ENCODE data around the gene SFTA2.
"Not testable (repeated sequence)": the region's sequence is repeated elsewhere in the genome, so short reads cannot be mapped to it uniquely, and the experiment has no call there.

The SFTA2 gene

DNA sequence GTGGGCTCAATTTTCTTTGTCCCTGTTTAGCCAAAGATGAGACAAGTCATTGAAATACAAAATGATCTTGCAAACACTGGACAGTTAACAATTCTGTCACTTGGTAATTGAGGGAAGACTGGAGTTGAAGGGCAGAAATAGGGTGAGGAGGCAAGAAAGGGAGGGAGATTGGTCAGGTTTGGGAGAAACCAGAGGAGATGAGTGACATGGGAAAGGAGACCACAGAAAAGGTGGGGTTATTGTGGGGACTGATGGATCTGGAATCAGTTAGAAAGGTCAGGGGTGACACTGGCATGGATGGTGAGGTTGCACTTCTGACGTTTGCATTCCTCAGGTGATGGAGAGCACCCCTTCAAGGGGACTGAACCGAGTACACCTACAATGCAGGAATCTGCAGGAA lies 23.3 kb downstream of the SFTA2 start:
- H3K4me3 ChIP-seq (ENCODE audit: low read length), result peak overlapping the region; percentile 91
- H3K4me2 ChIP-seq (ENCODE audit: low read length), result peak overlapping the region; percentile 78
- H3K36me3 ChIP-seq (ENCODE audit: insufficient read depth, low read length), result peaks cover 18% of the 10 kb centered on the region
- H3K9me3 ChIP-seq (replicated peaks; ENCODE audit: low read length), result no peaks in the 10 kb centered on the region
- peaks cover 12% of the 10 kb centered on the region for H3K4me1 ChIP-seq (ENCODE audit: control insufficient read depth, insufficient read depth, low read length)
- no peaks in the 10 kb centered on the region for H3K27me3 ChIP-seq (ENCODE audit: control insufficient read depth, insufficient read depth, low read length)
- H3K9ac ChIP-seq (ENCODE audit: low read depth, low read length), result peak overlapping the region; percentile 91

DNA sequence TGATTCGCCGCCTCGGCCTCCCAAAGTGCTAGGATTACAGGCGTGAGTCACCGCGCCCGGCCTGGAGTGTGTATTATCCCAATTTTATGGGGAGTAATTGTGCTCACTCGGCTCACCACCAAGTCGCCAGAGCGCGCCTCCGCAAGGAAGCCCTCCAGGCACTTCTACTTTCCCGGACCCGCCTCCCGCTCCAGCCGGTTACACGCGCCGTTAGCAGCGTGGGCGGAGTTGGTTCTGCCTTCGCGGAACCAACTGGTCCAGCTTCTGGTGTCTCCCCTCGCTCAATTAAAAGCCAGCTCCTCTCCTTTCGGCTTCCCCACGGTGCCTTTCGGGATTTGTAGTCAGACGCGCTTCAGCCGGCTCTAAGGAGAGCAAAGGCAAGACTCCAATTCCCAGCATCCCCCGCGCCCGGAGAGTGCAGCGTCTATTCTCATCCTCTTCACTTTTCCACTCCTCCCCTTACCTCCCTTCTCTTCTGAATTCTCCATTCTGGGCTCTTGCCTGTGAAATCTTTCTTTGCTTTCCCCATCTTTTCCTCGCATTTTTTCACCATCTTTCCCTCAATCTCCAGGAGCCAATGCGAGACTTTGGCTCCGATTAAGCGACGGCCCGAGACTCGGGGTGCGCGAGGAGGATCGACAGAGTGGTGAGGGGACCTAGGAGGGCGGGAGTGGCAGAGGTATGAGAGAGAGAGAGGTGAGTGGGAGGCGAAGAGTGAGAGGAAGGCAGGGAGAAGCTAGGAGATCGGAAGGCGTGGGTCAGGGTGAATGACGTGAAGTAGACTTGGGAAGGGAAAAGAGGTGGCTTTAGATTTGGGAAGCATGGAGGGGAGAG lies 24.0 kb downstream of the SFTA2 start, which contains the start of gene GTF2H4:
Gene GTF2H4, plus strand, starts transcription at position 450 of the 834 bp plus-strand sequence.
- H3K4me1 ChIP-seq (ENCODE audit: control insufficient read depth, insufficient read depth, low read length), result peaks cover 9% of the 10 kb centered on the region
- H3K36me3 ChIP-seq (ENCODE audit: insufficient read depth, low read length), result peaks cover 18% of the 10 kb centered on the region
- H3K4me2 ChIP-seq (ENCODE audit: low read length), result peak within 1 kb of the TSS; percentile 78
- no peaks in the 10 kb centered on the region for H3K9me3 ChIP-seq (replicated peaks; ENCODE audit: low read length)
- peak within 1 kb of the TSS; percentile 91 for H3K9ac ChIP-seq (ENCODE audit: low read depth, low read length)
- H3K27me3 ChIP-seq (ENCODE audit: control insufficient read depth, insufficient read depth, low read length), result no peaks in the 10 kb centered on the region
- peak within 1 kb of the TSS; percentile 91 for H3K4me3 ChIP-seq (ENCODE audit: low read length)

DNA sequence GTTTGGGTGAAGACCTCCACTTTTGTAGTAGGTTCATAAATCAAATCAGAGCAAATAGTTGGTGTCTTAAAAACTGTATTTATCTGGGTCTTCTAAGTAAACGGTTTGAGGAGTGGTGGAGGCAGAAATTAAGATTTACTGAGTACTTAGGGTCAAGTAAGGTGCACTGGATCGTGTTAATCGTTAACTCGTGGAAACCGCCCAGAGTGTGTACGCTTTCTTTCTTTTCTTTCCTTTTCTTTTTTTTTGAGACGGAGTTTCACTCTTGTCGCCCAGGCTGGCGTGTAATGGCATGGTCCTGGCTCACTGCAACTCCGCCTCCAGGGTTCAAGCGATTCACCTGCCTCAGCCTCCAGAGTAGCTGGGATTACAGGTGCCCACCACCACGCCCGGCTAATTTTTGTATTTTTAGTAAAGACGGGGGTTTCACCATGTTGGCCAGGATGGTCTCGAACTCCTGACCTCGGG lies 24.6 kb downstream of the SFTA2 start:
- H3K9ac ChIP-seq (ENCODE audit: low read depth, low read length), result peak overlapping the region; percentile 45
- peaks cover 15% of the 10 kb centered on the region for H3K36me3 ChIP-seq (ENCODE audit: insufficient read depth, low read length)
- H3K4me3 ChIP-seq (ENCODE audit: low read length), result peak overlapping the region; percentile 91

DNA sequence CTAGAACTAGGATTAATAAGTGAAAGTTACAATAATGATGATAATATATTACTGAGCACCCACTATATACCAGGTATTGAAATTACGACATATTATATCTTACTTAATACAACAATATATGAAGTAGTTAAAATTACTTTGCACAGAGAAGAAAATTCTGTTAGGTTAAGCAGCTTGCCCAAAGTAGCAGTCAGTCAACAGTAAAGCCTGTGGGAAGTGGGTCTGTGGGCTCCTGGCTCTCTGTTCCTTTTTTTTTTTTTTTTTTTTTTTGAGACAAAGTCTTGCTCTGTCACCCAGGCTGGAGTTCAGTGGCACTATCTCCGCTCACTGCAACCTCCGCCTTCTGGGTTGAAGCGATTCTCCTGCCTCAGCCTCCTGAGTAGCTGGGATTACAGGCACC lies 28.7 kb downstream of the SFTA2 start:
- Histone ChIP-seq H3K4me2 (ENCODE audit: low read length) (no peak overlapping the region), H3K4me1 (ENCODE audit: control insufficient read depth, insufficient read depth, low read length) (no peaks in the 10 kb centered on the region), H3K36me3 (ENCODE audit: insufficient read depth, low read length) (peaks cover under 1% of the 10 kb centered on the region), H3K4me3 (ENCODE audit: low read length) (no peak overlapping the region), H3K27me3 (ENCODE audit: control insufficient read depth, insufficient read depth, low read length) (no peaks in the 10 kb centered on the region), H3K9ac (ENCODE audit: low read depth, low read length) (no peak overlapping the region), H3K9me3 (replicated peaks; ENCODE audit: low read length) (no peaks in the 10 kb centered on the region)

More for the DNA sequence above, 24.6 kb downstream of the SFTA2 start:
- H3K4me2 ChIP-seq (ENCODE audit: low read length), result peak overlapping the region; percentile 73
- not testable (repeated sequence) for H3K27me3 ChIP-seq (ENCODE audit: control insufficient read depth, insufficient read depth, low read length); H3K9me3 ChIP-seq (replicated peaks; ENCODE audit: low read length); H3K4me1 ChIP-seq (ENCODE audit: control insufficient read depth, insufficient read depth, low read length)

DNA sequence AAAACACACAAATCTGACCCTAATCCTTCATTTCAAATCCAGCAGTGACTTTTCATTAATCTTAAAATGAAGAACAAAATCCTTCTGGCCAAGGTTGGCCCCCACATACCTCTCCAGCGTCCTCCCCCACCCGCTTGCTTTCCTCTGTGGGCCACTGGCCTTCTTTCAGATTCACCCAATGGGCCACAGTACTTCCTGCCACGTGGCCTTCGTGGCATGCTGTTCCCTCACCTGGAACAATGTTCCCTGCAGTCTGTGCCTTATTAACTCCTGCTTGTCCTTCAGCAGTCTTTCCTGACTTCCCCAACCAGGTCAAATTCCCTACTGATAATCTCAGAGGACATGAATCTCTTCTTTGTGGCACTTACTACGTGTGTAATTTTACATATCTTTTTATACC lies 29.3 kb downstream of the SFTA2 start:
- Histone ChIP-seq H3K9ac (ENCODE audit: low read depth, low read length) (no peak overlapping the region), H3K9me3 (replicated peaks; ENCODE audit: low read length) (no peaks in the 10 kb centered on the region), H3K4me2 (ENCODE audit: low read length) (no peak overlapping the region), H3K27me3 (ENCODE audit: control insufficient read depth, insufficient read depth, low read length) (no peaks in the 10 kb centered on the region), H3K4me1 (ENCODE audit: control insufficient read depth, insufficient read depth, low read length) (no peaks in the 10 kb centered on the region), H3K36me3 (ENCODE audit: insufficient read depth, low read length) (peaks cover 5% of the 10 kb centered on the region), H3K4me3 (ENCODE audit: low read length) (no peak overlapping the region)

DNA sequence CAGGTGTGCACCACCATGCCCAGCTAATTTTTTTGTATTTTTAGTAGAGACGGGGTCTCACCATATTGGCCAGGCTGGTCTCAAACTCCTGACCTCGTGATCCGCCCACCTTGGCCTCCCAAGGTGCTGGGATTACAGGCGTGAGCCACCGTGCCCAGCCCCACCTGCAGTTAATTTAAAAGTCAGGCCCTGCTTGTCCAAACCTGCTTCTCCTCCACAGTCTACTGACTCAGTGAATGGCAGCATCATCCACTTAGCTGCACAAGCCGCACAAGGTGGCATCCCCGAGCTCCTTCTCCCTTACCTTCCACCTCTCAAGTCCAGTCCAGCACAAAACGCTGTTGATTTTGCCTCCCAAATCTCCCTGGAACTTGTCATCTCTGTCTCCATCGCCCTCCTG lies 29.8 kb downstream of the SFTA2 start:
- H3K4me2 ChIP-seq (ENCODE audit: low read length); H3K4me1 ChIP-seq (ENCODE audit: control insufficient read depth, insufficient read depth, low read length); H3K9ac ChIP-seq (ENCODE audit: low read depth, low read length); H3K9me3 ChIP-seq (replicated peaks; ENCODE audit: low read length); H3K4me3 ChIP-seq (ENCODE audit: low read length); H3K27me3 ChIP-seq (ENCODE audit: control insufficient read depth, insufficient read depth, low read length): not testable (repeated sequence)
- peaks cover 10% of the 10 kb centered on the region for H3K36me3 ChIP-seq (ENCODE audit: insufficient read depth, low read length)

DNA sequence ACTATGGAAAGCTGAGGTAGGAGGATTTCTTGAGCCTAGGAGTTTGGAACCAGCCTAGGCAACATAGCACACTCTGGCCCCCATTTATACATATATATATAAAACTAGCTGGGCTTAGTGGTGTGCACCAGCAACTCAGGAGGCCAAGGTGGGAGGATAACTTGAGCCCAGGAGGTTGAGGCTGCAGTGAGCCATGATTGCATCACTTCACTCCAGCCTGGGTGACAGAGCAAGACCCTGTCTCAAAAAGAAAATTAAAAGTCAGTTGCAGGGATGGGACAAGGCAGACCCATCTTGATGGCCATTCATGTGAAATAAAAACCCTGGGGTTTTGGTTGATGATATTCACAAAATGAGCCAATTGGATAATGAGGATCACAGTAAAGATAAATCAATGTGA lies 30.5 kb downstream of the SFTA2 start:
- H3K4me1 ChIP-seq (ENCODE audit: control insufficient read depth, insufficient read depth, low read length), result no peaks in the 10 kb centered on the region
- no peaks in the 10 kb centered on the region for H3K27me3 ChIP-seq (ENCODE audit: control insufficient read depth, insufficient read depth, low read length)
- peaks cover 14% of the 10 kb centered on the region for H3K36me3 ChIP-seq (ENCODE audit: insufficient read depth, low read length)
- H3K4me2 ChIP-seq (ENCODE audit: low read length), result no peak overlapping the region
- H3K9me3 ChIP-seq (replicated peaks; ENCODE audit: low read length), result no peaks in the 10 kb centered on the region
- H3K9ac ChIP-seq (ENCODE audit: low read depth, low read length), result no peak overlapping the region
- H3K4me3 ChIP-seq (ENCODE audit: low read length), result no peak overlapping the region

DNA sequence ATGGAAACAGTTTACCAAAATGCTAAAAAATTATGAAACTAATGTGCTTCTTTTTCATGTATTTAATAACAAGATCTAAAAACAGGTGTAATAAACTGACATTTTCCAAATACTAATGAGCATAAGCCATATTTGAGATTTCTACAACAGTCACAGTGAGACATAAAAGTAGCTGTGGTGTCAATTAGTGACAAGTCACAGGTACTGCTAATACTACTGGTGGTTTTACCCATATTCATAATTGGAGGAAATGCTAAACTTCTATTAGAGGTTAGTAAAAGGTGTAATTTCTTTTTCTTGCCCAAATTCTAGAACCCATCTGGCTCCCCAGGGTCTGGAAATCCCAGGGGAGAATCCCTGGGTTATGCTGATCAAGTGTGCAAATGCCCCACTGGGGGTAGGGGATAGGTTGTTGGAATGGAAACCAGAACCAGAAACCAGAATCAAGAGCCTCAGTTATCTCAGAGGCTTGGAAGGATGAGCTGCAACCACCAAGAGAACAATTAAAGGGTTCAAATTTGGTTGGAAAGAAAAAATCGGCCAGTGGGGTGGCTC lies 31.0 kb downstream of the SFTA2 start:
- Histone ChIP-seq H3K4me3 (ENCODE audit: low read length) (no peak overlapping the region), H3K4me2 (ENCODE audit: low read length) (no peak overlapping the region), H3K36me3 (ENCODE audit: insufficient read depth, low read length) (peaks cover 14% of the 10 kb centered on the region), H3K4me1 (ENCODE audit: control insufficient read depth, insufficient read depth, low read length) (no peaks in the 10 kb centered on the region), H3K9me3 (replicated peaks; ENCODE audit: low read length) (no peaks in the 10 kb centered on the region), H3K9ac (ENCODE audit: low read depth, low read length) (no peak overlapping the region), H3K27me3 (ENCODE audit: control insufficient read depth, insufficient read depth, low read length) (no peaks in the 10 kb centered on the region)

DNA sequence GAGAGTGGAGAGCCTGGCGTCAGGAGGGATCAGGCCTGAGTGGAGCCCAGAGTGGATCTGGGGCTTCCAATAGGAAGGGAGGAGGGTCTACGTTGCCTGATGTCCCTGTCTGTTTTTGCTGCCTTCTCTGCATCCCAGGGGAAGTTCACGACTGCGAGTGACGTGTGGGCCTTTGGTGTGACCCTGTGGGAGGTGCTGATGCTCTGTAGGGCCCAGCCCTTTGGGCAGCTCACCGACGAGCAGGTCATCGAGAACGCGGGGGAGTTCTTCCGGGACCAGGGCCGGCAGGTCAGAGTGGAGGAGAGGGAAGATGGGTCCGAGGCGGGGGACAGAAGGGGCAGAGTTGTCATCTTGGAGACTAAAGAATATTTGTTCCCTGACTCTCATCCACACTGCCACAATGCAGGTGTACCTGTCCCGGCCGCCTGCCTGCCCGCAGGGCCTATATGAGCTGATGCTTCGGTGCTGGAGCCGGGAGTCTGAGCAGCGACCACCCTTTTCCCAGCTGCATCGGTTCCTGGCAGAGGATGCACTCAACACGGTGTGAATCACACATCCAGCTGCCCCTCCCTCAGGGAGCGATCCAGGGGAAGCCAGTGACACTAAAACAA lies 33.1 kb downstream of the SFTA2 start:
- Histone ChIP-seq H3K4me3 (ENCODE audit: low read length) (no peak overlapping the region), H3K36me3 (ENCODE audit: insufficient read depth, low read length) (peaks cover 21% of the 10 kb centered on the region), H3K9me3 (replicated peaks; ENCODE audit: low read length) (no peaks in the 10 kb centered on the region), H3K4me2 (ENCODE audit: low read length) (no peak overlapping the region), H3K27me3 (ENCODE audit: control insufficient read depth, insufficient read depth, low read length) (no peaks in the 10 kb centered on the region), H3K9ac (ENCODE audit: low read depth, low read length) (no peak overlapping the region), H3K4me1 (ENCODE audit: control insufficient read depth, insufficient read depth, low read length) (no peaks in the 10 kb centered on the region)

DNA sequence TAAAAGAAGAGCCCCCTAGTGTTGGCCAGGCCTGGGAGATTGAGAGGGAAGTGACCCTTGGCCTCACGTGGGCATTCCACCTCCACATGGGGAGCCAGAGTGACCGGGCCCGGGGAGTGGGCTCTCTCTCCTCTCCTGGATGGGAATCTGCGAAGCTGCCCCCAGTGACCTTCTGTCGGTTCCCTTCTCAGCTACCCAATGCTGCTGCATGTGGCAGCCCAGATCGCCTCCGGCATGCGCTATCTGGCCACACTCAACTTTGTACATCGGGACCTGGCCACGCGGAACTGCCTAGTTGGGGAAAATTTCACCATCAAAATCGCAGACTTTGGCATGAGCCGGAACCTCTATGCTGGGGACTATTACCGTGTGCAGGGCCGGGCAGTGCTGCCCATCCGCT lies 34.1 kb downstream of the SFTA2 start:
- H3K4me2 ChIP-seq (ENCODE audit: low read length), result no peak overlapping the region
- H3K9me3 ChIP-seq (replicated peaks; ENCODE audit: low read length), result no peaks in the 10 kb centered on the region
- no peaks in the 10 kb centered on the region for H3K4me1 ChIP-seq (ENCODE audit: control insufficient read depth, insufficient read depth, low read length)
- H3K36me3 ChIP-seq (ENCODE audit: insufficient read depth, low read length), result peaks cover 25% of the 10 kb centered on the region
- no peak overlapping the region for H3K9ac ChIP-seq (ENCODE audit: low read depth, low read length)
- H3K27me3 ChIP-seq (ENCODE audit: control insufficient read depth, insufficient read depth, low read length), result no peaks in the 10 kb centered on the region
- H3K4me3 ChIP-seq (ENCODE audit: low read length), result no peak overlapping the region

DNA sequence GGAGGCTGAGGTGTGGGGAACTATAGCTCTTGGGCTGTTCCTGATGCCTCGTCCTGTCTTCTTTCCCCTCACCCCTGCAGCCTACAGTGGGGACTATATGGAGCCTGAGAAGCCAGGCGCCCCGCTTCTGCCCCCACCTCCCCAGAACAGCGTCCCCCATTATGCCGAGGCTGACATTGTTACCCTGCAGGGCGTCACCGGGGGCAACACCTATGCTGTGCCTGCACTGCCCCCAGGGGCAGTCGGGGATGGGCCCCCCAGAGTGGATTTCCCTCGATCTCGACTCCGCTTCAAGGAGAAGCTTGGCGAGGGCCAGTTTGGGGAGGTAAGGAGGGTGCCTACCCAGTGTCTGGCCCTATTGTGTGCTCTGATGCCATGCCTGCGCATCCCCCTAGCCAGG lies 35.4 kb downstream of the SFTA2 start:
- Histone ChIP-seq H3K36me3 (ENCODE audit: insufficient read depth, low read length) (peaks cover 31% of the 10 kb centered on the region), H3K9me3 (replicated peaks; ENCODE audit: low read length) (no peaks in the 10 kb centered on the region), H3K4me3 (ENCODE audit: low read length) (no peak overlapping the region), H3K4me2 (ENCODE audit: low read length) (no peak overlapping the region), H3K27me3 (ENCODE audit: control insufficient read depth, insufficient read depth, low read length) (no peaks in the 10 kb centered on the region), H3K4me1 (ENCODE audit: control insufficient read depth, insufficient read depth, low read length) (no peaks in the 10 kb centered on the region), H3K9ac (ENCODE audit: low read depth, low read length) (no peak overlapping the region)
